OCI-LY3 (cell line): ENCODE measurements around the gene SLC52A3.

Experiments used
- EZH2phosphoT487 ChIP-seq: fragments of 200-600 bp; shearing (Covaris generic); IDR thresholded peaks from 2 replicates; pipeline ENCODE4 v1.6.1; 2018; ENCODE audit warnings: antibody characterized with exemption, mixed run types, low read depth
- TF ChIP-seq, protein P1 (sequence below): fragments of 200-600, 300-600 bp; sonication (generic); IDR thresholded peaks from 2 replicates; pipeline ENCODE4 v1.5.1; 2014; ENCODE audit warnings: antibody characterized with exemption, low read length, low read depth

- TF ChIP-seq, protein P1, sequence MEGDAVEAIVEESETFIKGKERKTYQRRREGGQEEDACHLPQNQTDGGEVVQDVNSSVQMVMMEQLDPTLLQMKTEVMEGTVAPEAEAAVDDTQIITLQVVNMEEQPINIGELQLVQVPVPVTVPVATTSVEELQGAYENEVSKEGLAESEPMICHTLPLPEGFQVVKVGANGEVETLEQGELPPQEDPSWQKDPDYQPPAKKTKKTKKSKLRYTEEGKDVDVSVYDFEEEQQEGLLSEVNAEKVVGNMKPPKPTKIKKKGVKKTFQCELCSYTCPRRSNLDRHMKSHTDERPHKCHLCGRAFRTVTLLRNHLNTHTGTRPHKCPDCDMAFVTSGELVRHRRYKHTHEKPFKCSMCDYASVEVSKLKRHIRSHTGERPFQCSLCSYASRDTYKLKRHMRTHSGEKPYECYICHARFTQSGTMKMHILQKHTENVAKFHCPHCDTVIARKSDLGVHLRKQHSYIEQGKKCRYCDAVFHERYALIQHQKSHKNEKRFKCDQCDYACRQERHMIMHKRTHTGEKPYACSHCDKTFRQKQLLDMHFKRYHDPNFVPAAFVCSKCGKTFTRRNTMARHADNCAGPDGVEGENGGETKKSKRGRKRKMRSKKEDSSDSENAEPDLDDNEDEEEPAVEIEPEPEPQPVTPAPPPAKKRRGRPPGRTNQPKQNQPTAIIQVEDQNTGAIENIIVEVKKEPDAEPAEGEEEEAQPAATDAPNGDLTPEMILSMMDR = peak; percentile 46
- TF ChIP-seq EZH2phosphoT487 = no peak
These were observed at the start of gene SLC52A3 for GRCh38 chr20:768426-768978.
